GM20431 (cell line): ENCODE results near the gene LETM1.

Experiments
- in situ Hi-C: fragments of 300-500 bp; cut with MseI, MboI; formaldehyde crosslinking; loops from one replicate; pipeline ENCODE4 v1.15.0; 2020; ENCODE audit warnings: low sequenced_read_pairs; ENCODE audit not compliant: unreplicated experiment

Gene LETM1

GRCh38 chr4:1856071-1856942 lies at the start of gene LETM1:
Gene LETM1, minus strand, starts transcription at chr4:1856156. Its CDS starts 206 bp downstream, at chr4:1855950.
- in situ Hi-C loops: no loop called here

DNA sequence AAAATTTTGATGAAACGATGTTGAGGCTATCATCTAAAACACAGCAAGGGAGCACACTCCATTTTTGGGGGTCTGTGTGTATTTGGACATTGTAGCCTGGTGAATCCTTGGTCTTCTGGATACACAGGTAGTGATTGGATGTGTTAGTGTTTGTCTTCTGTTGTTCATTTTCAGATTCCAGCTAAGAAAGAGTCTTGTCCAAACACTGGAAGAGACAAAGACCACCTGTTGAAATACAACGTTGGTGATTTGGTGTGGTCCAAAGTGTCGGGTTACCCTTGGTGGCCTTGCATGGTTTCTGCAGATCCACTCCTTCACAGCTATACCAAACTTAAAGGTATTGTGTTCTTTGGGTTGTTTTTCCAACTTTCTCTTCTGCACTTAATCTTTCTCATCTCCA lies 48.1 kb upstream of the LETM1 start:
- in situ Hi-C loops: loop anchor here (10.0 kb wide), 1 partner anchor 159 kb away; no protein-coding TSS in a partner anchor

- in situ Hi-C loops: loop anchor here (10.0 kb wide), 1 partner anchor 158 kb away; no protein-coding TSS in a partner anchor
These were observed 47.1 kb upstream of the LETM1 start for GRCh38 chr4:1903035-1903434.

- in situ Hi-C loops: loop anchor here (10.0 kb wide), 1 partner anchor 157 kb away; no protein-coding TSS in a partner anchor
These were observed 46.3 kb upstream of the LETM1 start for GRCh38 chr4:1902243-1902642.

- in situ Hi-C loops: loop anchor here (10.0 kb wide), 1 partner anchor 156 kb away; no protein-coding TSS in a partner anchor
These were observed 45.2 kb upstream of the LETM1 start for GRCh38 chr4:1901127-1901526.

DNA sequence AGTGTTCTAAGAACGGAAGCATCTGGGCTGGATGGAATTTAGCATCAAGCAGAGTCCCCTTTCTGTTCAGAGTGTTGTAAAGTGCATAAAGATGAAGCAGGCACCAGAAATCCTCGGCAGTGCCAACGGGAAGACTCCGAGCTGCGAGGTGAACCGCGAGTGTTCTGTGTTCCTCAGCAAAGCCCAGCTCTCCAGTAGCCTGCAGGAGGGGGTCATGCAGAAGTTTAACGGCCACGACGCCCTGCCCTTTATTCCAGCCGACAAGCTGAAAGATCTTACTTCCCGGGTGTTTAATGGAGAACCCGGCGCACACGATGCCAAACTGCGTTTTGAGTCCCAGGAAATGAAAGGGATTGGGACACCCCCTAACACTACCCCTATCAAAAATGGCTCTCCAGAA lies 44.7 kb upstream of the LETM1 start:
- in situ Hi-C loops: loop anchor here (10.0 kb wide), 1 partner anchor 156 kb away; no protein-coding TSS in a partner anchor

DNA sequence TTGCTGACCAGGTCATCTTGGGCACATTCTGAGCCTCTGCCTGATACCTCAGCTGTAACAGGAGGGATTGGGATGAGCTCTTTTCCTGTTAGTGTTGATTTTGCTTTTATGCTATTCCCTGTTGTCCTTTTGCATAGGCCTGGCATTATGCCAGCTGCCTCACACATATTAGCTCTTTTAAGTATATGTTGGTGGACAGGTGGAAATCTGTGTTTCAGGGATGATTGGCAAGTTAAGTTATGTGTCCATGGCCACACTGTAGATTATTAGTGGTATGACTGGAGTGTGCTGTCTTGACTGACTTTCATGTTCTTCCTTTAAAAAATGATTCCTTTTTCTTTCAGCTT lies 44.1 kb upstream of the LETM1 start:
- in situ Hi-C loops: loop anchor here (10.0 kb wide), 1 partner anchor 155 kb away; no protein-coding TSS in a partner anchor

DNA sequence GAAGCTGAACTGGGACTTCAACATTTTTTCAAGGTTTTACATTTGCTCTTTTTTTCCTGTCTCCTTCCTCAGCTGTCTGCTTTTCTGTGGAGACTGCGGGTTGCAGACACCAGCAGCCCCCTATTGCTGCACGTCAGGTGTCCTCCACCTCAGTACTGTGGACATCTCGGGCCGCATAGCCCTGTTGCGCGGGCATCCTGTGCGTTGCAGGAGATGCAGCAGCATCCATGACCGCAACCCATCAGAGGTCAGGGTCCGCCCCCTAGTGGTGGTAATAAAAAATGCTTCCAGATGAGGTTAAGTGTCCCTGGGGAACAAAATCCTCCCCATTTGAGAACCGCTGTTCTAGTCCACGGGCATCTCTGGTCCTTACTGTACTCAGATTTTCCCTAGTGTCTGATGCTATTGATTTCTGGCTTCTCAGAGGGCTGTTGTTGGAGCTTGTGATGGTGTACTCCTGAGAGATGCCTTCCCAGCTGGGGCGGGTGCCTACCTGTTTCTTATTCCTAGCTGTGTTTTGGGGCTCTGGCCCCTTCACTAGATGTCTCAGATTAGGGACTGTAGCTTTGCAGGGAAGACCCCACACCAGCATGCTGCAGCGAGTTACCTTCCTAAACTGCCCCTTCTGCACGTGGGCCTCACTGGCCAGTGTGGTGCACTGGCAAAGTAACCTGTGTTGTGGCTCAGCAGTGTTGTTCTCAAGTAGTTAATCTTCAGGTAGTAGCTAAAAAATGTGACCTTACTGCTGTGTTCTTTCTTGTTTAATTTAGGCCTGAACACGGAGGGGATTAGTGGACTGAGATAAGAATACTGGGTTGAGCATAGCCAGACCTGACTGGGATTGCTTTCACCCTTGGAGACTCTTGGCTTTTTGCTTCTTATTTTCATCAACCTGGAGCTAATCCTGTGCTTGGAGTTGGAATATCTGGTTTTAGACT lies 43.5 kb upstream of the LETM1 start:
- in situ Hi-C loops: loop anchor here (10.0 kb wide), 1 partner anchor 155 kb away; no protein-coding TSS in a partner anchor

DNA sequence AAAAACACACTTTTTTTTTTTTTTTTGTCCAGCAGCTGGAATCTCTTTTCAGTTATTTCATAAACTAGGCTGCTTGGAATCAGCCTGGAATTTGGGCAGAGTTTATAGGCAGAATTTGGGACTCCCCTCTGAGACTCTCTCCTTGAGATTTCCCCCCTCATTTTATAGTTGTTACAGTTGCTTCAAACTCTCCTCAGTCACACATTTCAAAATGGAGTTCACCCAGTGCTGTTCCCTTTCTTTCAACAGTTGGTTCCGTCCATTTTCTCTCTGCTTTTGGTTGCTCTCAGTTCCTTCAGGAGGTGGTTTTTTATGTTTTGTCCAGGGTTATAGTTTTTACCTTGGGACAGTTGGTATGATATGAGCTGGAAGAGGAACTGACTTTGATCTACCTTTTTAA lies 42.7 kb upstream of the LETM1 start:
- in situ Hi-C loops: no loop called here

- in situ Hi-C loops: no loop called here
These were observed 42.1 kb upstream of the LETM1 start for GRCh38 chr4:1898007-1898406.

- in situ Hi-C loops: no loop called here
These were observed 40.7 kb upstream of the LETM1 start for GRCh38 chr4:1896658-1896991.

- in situ Hi-C loops: no loop called here
These were observed 40.2 kb upstream of the LETM1 start for GRCh38 chr4:1895971-1896657.

GRCh38 chr4:1890979-1891570 lies 35.1 kb upstream of the LETM1 start:
- in situ Hi-C loops: no loop called here

DNA sequence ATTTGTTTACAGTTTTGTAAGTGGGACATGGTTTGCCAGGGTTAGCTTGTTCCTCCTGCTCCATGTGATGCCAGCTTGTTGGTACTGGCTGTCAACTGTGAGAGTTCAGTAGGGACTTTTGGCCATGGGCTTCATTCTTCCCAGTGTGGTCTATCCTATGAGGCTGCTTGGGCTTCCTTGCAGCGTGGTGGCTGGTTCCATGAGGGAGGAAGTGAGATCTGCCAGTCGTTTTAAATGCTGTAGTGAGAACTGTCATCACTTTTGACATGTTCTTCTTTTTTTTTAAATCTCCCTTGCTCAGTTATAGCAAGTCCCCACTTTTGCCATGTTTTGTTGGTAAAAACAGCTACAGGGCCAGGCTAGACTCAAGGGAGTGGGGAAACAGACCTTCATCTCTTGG lies 31.1 kb upstream of the LETM1 start:
- in situ Hi-C loops: no loop called here

DNA sequence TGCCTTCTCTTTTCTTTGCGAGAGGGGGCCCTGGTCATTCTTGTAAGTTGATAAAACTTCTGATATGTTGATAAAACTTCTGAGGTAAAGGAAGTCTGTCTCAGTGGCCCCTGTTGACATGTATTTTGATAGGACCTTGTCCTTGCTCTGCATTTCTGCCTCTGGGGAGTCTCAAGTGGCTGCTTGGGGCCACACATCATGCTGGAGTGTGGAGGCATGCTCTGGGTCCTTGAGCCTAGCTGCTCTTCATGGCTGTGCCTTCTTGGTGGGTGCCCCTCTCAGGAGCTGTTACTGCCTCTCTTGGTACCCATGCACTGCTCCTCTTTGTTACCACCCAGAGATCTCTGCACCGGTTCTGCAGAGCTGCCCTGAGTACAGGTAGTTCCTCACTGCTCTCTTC lies 29.5 kb upstream of the LETM1 start:
- in situ Hi-C loops: no loop called here

DNA sequence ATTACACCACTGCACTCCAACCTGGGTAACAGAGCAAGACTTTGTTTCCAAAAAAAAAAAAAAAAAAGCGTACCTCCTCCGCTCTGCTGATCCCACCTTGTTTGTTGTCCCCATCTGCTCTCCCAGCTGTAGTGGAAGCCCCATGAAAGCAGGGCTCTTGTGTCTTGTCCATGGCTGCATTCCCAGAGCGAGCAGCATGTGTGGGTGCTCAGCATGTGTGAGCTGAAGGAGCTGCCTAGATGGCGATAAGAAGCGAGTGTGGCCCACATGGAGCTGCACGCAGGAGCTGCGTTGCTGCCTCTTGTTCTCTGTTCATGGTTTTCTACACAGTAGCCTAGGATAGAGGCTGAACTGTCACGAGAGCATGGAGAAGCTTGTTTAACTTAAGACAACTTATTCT lies 27.6 kb upstream of the LETM1 start:
- in situ Hi-C loops: no loop called here

DNA sequence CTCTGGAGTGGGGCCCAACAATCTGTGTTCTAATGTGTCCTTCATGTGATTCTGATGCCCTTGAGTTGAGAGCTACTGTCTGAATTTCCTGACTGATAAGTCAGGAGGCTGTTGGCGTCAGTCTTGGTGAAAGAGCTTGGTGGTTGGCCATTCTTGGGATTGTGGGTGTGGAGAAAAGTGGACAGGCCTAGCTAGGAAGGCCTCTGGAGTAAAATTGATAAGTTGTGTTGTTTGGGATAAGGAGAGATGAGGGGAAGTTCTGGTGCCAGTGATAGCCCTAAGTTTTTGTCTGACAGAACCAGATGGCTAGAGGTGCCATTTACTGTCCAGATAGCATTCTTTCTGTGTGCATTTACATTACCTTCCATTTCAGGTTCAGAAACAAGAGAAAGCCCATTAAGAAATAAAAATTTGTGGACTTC lies 26.9 kb upstream of the LETM1 start:
- in situ Hi-C loops: no loop called here

DNA sequence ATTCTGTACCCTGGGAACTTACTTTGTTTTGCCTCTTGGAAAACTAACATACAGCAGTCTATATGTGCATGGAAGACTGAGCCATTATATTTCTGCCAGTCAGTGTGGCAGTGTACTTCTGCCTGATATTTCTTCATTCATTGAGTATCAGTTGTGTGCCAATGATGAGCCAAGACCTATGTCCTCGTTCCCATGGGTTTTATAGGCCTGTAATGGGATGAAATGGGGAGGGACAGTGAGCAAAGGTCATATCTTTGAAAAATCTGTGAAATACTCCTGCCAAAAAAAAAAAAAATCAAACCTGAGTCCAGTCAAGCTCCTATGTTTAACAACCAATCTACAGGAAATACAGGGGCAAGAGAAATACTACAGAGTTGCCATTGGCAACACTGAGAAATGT lies 24.4 kb upstream of the LETM1 start:
- in situ Hi-C loops: no loop called here

DNA sequence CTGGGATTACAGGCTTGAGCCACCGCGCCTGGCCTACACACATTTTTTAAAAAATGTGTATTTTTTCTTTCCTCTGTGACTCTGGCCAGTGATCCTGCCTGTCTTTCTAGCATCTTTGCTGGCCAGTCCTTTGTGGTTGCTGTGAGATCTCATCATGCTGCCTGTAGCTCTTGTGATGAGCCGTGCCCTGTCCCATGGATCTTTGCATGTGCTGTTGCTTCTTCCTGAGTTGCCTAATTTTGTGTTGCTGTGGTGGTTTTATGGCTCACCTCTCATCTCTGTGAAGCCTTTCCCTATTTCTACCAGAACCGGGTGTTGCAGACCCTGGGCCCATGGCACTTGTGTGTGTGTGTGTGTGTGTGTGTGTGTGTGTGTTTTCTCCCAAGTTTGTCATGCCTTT lies 23.5 kb upstream of the LETM1 start:
- in situ Hi-C loops: no loop called here

DNA sequence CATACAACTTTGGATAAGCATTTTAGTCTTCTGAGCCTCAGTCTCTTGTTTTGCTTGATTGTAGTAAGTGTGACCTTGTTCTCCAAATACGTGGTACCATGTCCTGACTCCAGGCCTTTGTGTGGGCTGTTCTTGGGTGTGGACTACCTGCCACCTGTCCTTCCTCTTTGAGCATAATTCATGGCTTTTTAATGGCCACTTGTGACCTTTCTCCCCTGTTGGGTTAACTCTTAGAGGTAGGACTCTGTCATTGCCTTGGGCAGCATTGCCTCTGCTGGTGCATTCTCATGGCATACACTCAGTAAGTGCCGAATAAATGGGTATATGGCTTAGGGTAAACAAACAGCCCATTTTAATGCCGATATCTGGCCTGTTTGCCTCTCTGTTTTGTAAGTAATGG lies 18.2 kb upstream of the LETM1 start:
- in situ Hi-C loops: no loop called here
